Suprapubic skin (tissue), 4 donors: ENCODE results near the gene CPT2. TPM values are rescaled to one million over a fixed set of nuclear protein-coding genes. Genes with fewer than 3 reads are reported as not detected.
A peak's percentile ranks its signal among the peaks of the same experiment; 100 is the strongest.

Source experiments
- DNase-seq, 2 donors: peaks; one replicate each; pipeline ENCODE4 v3.0.0-alpha.2; 2019; ENCODE audit warnings: low spot score in 2 of 2
- H3K27ac ChIP-seq: fragments of 200-600 bp; sonication (generic); one replicate; pipeline ENCODE4 v1.5.1; 2019
- H3K27me3 ChIP-seq: fragments of 200-600 bp; sonication (generic); one replicate; pipeline ENCODE4 v1.5.1; 2019
- H3K36me3 ChIP-seq: fragments of 200-600 bp; sonication (generic); one replicate; pipeline ENCODE4 v1.5.1; 2019
- H3K4me1 ChIP-seq: fragments of 200-600 bp; sonication (generic); one replicate; pipeline ENCODE4 v1.5.1; 2019
- H3K4me3 ChIP-seq: fragments of 200-600 bp; sonication (generic); one replicate; pipeline ENCODE4 v1.5.1; 2019; ENCODE audit warnings: mild to moderate bottlenecking
- H3K9me3 ChIP-seq: fragments of 200-600 bp; sonication (generic); one replicate; pipeline ENCODE4 v1.5.1; 2019
- EP300 ChIP-seq: sonication (generic); formaldehyde crosslinking; IDR thresholded peaks from one replicate; pipeline ENCODE4 v1.6.1; 2017; ENCODE audit warnings: antibody characterized with exemption
- POLR2A ChIP-seq, 2 donors: fragments of 450-650 bp; IDR thresholded peaks; one replicate each; pipeline ENCODE4 v1.6.1; 2017; ENCODE audit warnings: antibody characterized with exemption in 2 of 2, mild to moderate bottlenecking in 2 of 2, moderate library complexity in 2 of 2
- POLR2AphosphoS5 ChIP-seq, 3 donors: sonication (generic); formaldehyde crosslinking; IDR thresholded peaks; one replicate each; pipeline ENCODE4 v1.6.1; 2017; ENCODE audit warnings: antibody characterized with exemption in 3 of 3
- WGBS: methylation state at CpG from one replicate; pipeline ENCODE4 v1.1.5; 2018; 5-methylcytosine and 5-hydroxymethylcytosine counted together
- total RNA-seq, 4 donors: library from RNA; depleted of rRNA; stranded (reverse); fragments of >200 nt; gene quantifications; one replicate each; pipeline ENCODE4 v1.1.0, GENCODE V29; 2016
- TF ChIP-seq, protein P1 (sequence below), 2 donors: fragments of 200-600 bp in 1 of 2; fragments of 450-650 bp in 1 of 2; sonication (generic) in 1 of 2; IDR thresholded peaks; one replicate each; pipeline ENCODE4 v1.5.1; 2016 to 2019; ENCODE audit warnings: antibody characterized with exemption in 2 of 2, mild to moderate bottlenecking in 1 of 2, moderate library complexity in 1 of 2

The CPT2 gene
- total RNA-seq, 4 donors from 2014 or later: 26.1 to 30.4 (median 29.5) TPM

DNA sequence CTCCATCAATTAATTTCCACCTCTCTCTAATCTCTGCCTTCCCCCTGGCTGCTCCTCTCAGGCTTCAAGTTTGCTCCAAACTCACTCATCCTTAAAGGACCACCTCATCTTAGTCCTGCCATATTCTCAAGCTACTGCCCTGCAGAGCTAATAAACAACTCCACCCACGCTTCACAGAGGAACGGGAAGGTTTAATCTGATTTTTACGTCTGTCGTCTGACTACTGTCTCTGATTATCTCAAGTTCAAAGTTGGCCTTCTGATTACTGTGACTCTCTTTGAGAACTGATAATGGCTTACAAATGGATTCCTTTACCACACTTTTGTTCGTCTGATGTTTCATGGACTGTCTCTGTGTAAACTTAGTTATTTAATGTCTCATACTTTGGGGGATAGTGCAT, 7.6 kb upstream of the CPT2 start:
- Histone ChIP-seq H3K4me3 (no peak overlapping the region), H3K27ac (no peak overlapping the region), H3K9me3 (no peaks in the 10 kb centered on the region), H3K36me3 (no peaks in the 10 kb centered on the region), H3K27me3 (no peaks in the 10 kb centered on the region), H3K4me1 (no peaks in the 10 kb centered on the region)
- no peak for DNase-seq
- TF ChIP-seq POLR2A (IDR thresholded peaks at IDR 0.05): no peak
- TF ChIP-seq, protein P1, sequence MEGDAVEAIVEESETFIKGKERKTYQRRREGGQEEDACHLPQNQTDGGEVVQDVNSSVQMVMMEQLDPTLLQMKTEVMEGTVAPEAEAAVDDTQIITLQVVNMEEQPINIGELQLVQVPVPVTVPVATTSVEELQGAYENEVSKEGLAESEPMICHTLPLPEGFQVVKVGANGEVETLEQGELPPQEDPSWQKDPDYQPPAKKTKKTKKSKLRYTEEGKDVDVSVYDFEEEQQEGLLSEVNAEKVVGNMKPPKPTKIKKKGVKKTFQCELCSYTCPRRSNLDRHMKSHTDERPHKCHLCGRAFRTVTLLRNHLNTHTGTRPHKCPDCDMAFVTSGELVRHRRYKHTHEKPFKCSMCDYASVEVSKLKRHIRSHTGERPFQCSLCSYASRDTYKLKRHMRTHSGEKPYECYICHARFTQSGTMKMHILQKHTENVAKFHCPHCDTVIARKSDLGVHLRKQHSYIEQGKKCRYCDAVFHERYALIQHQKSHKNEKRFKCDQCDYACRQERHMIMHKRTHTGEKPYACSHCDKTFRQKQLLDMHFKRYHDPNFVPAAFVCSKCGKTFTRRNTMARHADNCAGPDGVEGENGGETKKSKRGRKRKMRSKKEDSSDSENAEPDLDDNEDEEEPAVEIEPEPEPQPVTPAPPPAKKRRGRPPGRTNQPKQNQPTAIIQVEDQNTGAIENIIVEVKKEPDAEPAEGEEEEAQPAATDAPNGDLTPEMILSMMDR (IDR thresholded peaks at IDR 0.05): no peak
- no peak for TF ChIP-seq EP300
- 70% methylated on average over 5 of the region's 5 CpGs for WGBS

DNA sequence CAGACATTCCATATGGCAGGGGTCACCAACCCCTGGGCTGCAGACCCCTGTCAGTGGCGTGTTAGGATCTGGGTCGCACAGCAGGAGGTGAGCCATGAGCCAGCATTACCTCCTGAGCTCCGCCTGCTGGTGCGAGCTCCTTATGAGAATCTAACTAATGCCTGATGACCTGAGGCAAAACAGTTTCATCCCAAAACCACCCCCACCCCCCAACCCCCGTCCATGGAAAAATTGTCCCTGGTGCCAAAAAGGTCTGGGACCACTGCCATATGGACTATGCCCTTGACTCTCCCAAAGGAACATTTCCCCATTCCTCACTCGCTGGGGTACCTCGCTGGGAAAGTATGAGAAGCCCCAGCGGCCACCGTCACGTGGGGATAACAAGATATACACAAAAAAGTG, 6.4 kb upstream of the CPT2 start:
- Histone ChIP-seq H3K27me3 (no peaks in the 10 kb centered on the region), H3K9me3 (no peaks in the 10 kb centered on the region), H3K4me1 (peaks cover 5% of the 10 kb centered on the region), H3K4me3 (no peak overlapping the region), H3K27ac (no peak overlapping the region), H3K36me3 (no peaks in the 10 kb centered on the region)
- no peak for DNase-seq
- no peak for TF ChIP-seq POLR2A (IDR thresholded peaks at IDR 0.05)
- TF ChIP-seq POLR2AphosphoS5 (IDR thresholded peaks at IDR 0.05): no peak
- no peak for TF ChIP-seq EP300
- TF ChIP-seq, protein P1 (IDR thresholded peaks at IDR 0.05): no peak
- 74% methylated on average over 10 of the region's 10 CpGs for WGBS

DNA sequence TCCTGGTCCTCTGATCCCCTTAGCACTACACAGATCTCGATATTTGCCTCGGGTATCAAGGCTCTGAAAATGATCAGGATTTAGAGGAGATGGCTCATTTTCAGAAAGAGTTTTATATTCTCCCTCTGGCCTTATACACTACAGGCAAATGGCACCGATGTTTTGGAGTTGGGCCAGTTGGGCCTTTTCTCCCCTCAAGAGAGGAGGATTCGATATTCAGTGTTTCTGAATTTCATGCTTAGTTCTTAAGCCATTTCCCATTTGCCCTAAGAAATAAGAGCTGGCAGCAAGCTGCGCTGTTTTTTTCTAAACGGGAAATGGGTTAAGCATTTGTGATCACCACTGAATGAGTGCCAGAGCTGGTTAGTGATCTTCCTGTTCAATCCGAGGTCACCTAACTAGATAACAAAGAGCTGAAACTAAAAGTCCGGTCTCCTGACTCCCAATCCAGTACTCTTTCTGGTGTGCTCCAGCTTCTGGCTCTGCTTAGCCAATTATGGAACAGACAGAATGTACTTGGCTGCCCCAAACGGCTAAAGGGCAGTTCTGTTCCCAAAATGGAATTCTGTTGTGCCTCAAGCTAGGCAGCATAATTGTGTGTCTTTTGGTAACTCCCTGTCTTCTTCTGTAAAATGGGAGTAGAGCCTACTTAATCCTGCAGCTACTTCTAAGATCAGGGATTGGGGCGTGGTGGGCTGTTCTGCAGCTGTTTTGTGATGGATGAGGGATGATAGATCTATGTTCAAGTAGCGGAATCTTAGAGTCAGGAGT, 1.2 kb upstream of the CPT2 start:
- Histone ChIP-seq H3K9me3 (no peaks in the 10 kb centered on the region), H3K36me3 (no peaks in the 10 kb centered on the region), H3K4me1 (peaks cover 42% of the 10 kb centered on the region), H3K27me3 (no peaks in the 10 kb centered on the region), H3K4me3 (peak overlapping the region; percentile 100), H3K27ac (peak overlapping the region; percentile 99)
- whole genome bisulfite sequencing: 67% methylated on average over 11 of the region's 11 CpGs
- no peak for TF ChIP-seq EP300
- TF ChIP-seq POLR2A (IDR thresholded peaks at IDR 0.05): no peak
- no peak for TF ChIP-seq POLR2AphosphoS5 (IDR thresholded peaks at IDR 0.05)
- TF ChIP-seq, protein P1 (IDR thresholded peaks at IDR 0.05): no peak
- DNase-seq: peak in 1 of 2 donors; percentile 54

DNA sequence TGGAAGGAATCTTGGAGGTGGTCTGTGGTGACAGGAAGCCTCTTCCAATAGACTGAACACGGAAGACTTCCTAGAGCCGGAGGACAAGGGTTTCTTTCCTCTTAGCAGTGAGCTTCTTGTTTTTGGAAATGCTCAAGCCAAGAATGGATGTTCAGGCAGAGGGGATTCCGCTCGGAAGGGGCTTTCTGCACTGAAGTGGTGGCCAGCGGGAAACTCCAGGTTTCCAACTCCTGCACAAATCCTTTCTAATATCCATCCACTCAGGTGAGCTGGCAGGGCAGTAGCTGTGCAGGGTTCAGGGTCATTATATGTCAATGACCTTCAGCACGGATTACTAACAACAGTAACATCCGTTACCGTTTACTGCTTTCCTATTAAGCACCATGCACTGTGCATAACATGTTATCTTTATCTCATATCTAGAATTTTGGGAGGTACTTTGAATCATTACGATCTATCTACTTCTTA, 573 bp upstream of the CPT2 start:
- 25% methylated on average over 9 of the region's 9 CpGs for WGBS
- no peaks in the 10 kb centered on the region for H3K9me3 ChIP-seq
- DNase-seq: peak in 1 of 2 donors; percentile 45
- peak overlapping the region; percentile 99 for H3K27ac ChIP-seq
- no peak for TF ChIP-seq EP300
- no peak for TF ChIP-seq POLR2A (IDR thresholded peaks at IDR 0.05)
- no peak for TF ChIP-seq POLR2AphosphoS5 (IDR thresholded peaks at IDR 0.05)
- TF ChIP-seq, protein P1 (IDR thresholded peaks at IDR 0.05): no peak
- H3K36me3 ChIP-seq: peaks cover 5% of the 10 kb centered on the region
- H3K27me3 ChIP-seq: no peaks in the 10 kb centered on the region
- peak overlapping the region; percentile 100 for H3K4me3 ChIP-seq
- peaks cover 47% of the 10 kb centered on the region for H3K4me1 ChIP-seq

DNA sequence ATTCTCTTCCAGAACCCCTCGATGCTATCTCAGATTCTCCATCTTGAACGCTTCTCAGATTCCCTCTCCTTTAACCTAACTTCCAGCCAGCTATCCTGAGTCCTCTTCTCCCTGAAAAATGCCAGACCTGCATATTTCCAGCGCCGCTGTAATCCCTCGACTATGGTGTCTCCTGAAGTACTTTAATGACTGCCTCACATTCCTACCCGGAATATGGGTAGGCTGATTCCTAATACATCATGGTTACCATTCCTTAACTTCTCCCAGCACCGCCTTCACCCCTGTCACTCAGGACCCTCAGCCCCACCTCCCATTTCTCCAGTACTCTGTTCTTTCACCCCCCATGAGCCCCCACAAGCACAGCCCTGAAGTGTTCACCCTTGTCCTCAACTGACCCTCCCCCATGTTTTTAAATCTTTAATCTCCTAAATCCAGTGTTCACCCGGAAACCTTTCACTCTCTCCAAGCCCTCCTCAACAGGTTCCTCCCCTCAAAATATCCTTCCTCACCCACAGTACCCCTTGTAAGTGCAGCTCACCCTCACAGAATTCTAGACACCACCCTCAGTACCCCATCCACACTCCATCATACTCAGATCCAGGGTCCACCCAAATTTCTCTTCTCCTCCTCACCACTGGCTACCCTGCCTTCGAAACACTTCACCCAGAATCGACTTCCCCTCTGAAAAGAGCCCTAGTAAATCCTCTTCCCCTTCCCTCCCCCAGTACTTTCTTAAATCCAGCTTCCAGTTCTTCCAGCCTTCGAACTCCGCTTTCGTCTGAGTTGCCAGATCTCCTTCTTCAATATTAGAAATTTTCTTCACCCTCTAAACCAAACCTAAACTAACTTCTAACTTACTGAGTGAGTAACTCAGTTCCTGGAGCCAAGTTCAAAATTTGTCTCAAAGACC, 922 bp downstream of the CPT2 start:
- H3K4me3 ChIP-seq: peak overlapping the region; percentile 100
- peak in 1 of 2 donors; percentile 65 for DNase-seq
- peak overlapping the region; percentile 99 for H3K27ac ChIP-seq
- H3K9me3 ChIP-seq: no peaks in the 10 kb centered on the region
- H3K4me1 ChIP-seq: peaks cover 53% of the 10 kb centered on the region
- TF ChIP-seq, protein P1 (IDR thresholded peaks at IDR 0.05): no peak
- no peak for TF ChIP-seq POLR2A (IDR thresholded peaks at IDR 0.05)
- TF ChIP-seq POLR2AphosphoS5 (IDR thresholded peaks at IDR 0.05): no peak
- TF ChIP-seq EP300: no peak
- WGBS: 23% methylated on average over 13 of the region's 13 CpGs
- no peaks in the 10 kb centered on the region for H3K27me3 ChIP-seq
- H3K36me3 ChIP-seq: peaks cover 16% of the 10 kb centered on the region
